ENCODE measurements around the gene USP49.

DNA sequence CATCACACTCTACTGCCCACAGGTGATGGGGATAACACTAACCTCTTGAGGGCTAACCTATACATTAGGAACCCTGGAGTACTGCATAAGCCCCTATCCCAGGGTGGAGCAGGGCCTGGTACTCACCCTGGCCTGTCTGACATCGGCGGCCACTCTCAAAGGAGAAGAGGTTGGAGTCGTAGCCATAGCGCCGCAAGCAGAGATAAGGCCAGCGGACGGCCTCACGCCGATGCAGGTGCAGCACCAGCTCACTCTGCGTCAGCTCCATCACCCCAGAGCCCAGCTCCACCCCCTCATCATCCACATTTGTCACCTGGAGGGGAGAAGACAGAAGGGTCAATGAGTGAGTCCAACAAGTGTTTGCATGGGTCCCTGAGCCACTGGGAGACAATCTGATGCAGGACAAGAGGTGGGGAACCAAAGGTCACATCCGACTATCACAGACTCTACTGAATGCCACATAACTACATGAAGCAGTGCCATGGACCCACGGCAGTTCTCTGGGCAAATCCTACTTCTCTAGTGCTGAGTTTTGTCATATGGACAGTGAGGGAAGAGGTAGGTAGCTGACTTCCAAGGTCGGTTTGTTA is 119.8 kb downstream of the USP49 start:
- TF ChIP-seq, protein P1, sequence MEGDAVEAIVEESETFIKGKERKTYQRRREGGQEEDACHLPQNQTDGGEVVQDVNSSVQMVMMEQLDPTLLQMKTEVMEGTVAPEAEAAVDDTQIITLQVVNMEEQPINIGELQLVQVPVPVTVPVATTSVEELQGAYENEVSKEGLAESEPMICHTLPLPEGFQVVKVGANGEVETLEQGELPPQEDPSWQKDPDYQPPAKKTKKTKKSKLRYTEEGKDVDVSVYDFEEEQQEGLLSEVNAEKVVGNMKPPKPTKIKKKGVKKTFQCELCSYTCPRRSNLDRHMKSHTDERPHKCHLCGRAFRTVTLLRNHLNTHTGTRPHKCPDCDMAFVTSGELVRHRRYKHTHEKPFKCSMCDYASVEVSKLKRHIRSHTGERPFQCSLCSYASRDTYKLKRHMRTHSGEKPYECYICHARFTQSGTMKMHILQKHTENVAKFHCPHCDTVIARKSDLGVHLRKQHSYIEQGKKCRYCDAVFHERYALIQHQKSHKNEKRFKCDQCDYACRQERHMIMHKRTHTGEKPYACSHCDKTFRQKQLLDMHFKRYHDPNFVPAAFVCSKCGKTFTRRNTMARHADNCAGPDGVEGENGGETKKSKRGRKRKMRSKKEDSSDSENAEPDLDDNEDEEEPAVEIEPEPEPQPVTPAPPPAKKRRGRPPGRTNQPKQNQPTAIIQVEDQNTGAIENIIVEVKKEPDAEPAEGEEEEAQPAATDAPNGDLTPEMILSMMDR (IDR thresholded peaks at IDR 0.05; ENCODE audit: insufficient read depth, low read length, poor library complexity, severe bottlenecking) = no peak
- TF ChIP-seq EZH2phosphoT487 (conservative IDR thresholded peaks at IDR 0.05; ENCODE audit: low read length) = no peak

All from SU-DHL-6 (cell line).